ENCODE results near the gene GPR158.

Gene GPR158

DNA sequence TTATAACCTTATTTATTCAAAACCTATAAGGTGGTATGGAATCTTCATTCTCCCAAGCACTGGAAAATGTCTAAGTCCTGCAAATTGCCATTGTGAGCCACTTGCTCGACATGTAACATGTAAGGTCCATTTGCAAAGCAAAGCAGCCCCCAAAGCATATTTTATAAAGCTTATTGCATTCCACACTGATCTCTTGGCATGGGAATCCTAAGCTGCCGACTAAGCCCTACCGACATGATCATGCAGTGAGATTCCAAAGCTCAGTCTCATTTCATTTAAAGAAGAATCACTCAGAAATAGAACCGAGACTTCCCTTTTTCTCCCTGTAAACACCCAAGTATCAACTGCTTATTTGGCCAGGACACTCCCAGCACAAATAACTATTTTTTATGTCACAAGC lies 425.9 kb downstream of the GPR158 start:
- Histone ChIP-seq H3K36me3 (ENCODE audit: low read depth) (no peaks in the 10 kb centered on the region), H3K4me3 (ENCODE audit: severe bottlenecking) (no peak overlapping the region), H3K4me1 (ENCODE audit: insufficient read depth, poor library complexity, severe bottlenecking) (no peaks in the 10 kb centered on the region), H3K9me3 (ENCODE audit: severe bottlenecking) (no peaks in the 10 kb centered on the region), H3K27ac (ENCODE audit: poor library complexity, severe bottlenecking) (no peak overlapping the region), H3K27me3 (ENCODE audit: insufficient read depth, poor library complexity, severe bottlenecking) (peaks cover 25% of the 10 kb centered on the region)
- ATAC-seq (ENCODE audit: low read depth) (no peak), DNase-seq (ENCODE audit: low spot score) (no peak)
- no peak for TF ChIP-seq CTCF (IDR thresholded peaks at IDR 0.05; ENCODE audit: poor library complexity, severe bottlenecking)

GRCh38 chr10:25604591-25604990 lies 429.8 kb downstream of the GPR158 start:
- Histone ChIP-seq H3K27ac (ENCODE audit: poor library complexity, severe bottlenecking) (no peak overlapping the region), H3K4me1 (ENCODE audit: insufficient read depth, poor library complexity, severe bottlenecking) (no peaks in the 10 kb centered on the region), H3K4me3 (ENCODE audit: severe bottlenecking) (no peak overlapping the region), H3K27me3 (ENCODE audit: insufficient read depth, poor library complexity, severe bottlenecking) (peaks cover 23% of the 10 kb centered on the region), H3K9me3 (ENCODE audit: severe bottlenecking) (no peaks in the 10 kb centered on the region), H3K36me3 (ENCODE audit: low read depth) (no peaks in the 10 kb centered on the region)
- ATAC-seq (ENCODE audit: low read depth) (no peak), DNase-seq (ENCODE audit: low spot score) (no peak)
- no peak for TF ChIP-seq CTCF (IDR thresholded peaks at IDR 0.05; ENCODE audit: poor library complexity, severe bottlenecking)

DNA sequence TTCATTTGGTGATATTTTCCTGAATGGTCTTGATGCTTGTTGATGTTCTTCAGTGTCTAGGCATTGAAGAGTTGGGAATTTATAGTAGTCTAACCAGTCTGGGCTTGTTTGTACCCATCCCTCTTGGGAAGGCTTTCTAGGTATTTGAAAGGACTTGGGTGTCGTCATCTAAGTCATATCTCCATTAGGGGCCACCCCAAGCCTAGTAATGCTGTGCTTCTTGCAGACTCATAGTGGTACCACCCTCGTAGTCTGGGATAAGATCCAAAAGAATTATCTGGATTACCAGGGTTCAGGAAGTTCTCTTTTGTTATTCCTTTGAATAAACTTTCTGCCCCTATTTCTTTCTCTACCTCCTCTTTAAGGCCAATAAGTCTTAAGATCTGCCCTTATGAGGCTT lies 439.9 kb downstream of the GPR158 start:
- H3K36me3 ChIP-seq (ENCODE audit: low read depth) = no peaks in the 10 kb centered on the region
- H3K27me3 ChIP-seq (ENCODE audit: insufficient read depth, poor library complexity, severe bottlenecking) = peaks cover 5% of the 10 kb centered on the region
- TF ChIP-seq CTCF (IDR thresholded peaks at IDR 0.05; ENCODE audit: poor library complexity, severe bottlenecking) = no peak
- H3K4me3 ChIP-seq (ENCODE audit: severe bottlenecking) = no peak overlapping the region
- ATAC-seq (ENCODE audit: low read depth) (no peak), DNase-seq (ENCODE audit: low spot score) (no peak)
- no peaks in the 10 kb centered on the region for H3K9me3 ChIP-seq (ENCODE audit: severe bottlenecking)
- H3K27ac ChIP-seq (ENCODE audit: poor library complexity, severe bottlenecking) = no peak overlapping the region
- H3K4me1 ChIP-seq (ENCODE audit: insufficient read depth, poor library complexity, severe bottlenecking) = no peaks in the 10 kb centered on the region

DNA sequence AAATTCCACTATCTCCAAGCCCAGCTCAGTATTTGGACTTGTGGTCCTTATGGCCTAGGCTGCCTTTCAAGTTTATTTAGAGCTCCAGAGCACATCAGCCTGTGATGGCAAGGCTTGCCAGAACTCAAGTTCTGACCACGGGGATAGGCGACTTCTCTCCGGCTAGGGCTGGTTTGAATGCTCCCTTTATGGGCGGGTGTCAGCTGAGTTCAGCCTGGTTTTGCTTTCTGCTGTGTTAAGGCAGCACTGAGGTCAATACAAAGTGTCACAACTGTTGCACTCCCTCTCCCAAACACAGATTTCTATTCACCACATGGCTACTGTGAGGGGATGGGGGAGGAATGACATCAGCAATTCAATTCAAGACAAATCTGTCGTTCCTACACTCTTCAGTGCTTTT lies 441.1 kb downstream of the GPR158 start:
- Histone ChIP-seq H3K4me1 (ENCODE audit: insufficient read depth, poor library complexity, severe bottlenecking) (no peaks in the 10 kb centered on the region), H3K9me3 (ENCODE audit: severe bottlenecking) (no peaks in the 10 kb centered on the region), H3K27me3 (ENCODE audit: insufficient read depth, poor library complexity, severe bottlenecking) (peaks cover 5% of the 10 kb centered on the region), H3K27ac (ENCODE audit: poor library complexity, severe bottlenecking) (no peak overlapping the region), H3K36me3 (ENCODE audit: low read depth) (no peaks in the 10 kb centered on the region), H3K4me3 (ENCODE audit: severe bottlenecking) (no peak overlapping the region)
- no peak for ATAC-seq (ENCODE audit: low read depth)
- no peak for TF ChIP-seq CTCF (IDR thresholded peaks at IDR 0.05; ENCODE audit: poor library complexity, severe bottlenecking)
- DNase-seq (ENCODE audit: low spot score) = no peak

GRCh38 chr10:25616903-25617592 lies 442.2 kb downstream of the GPR158 start:
- DNase-seq (ENCODE audit: low spot score) = no peak
- H3K27me3 ChIP-seq (ENCODE audit: insufficient read depth, poor library complexity, severe bottlenecking) = peaks cover 5% of the 10 kb centered on the region
- no peak overlapping the region for H3K4me3 ChIP-seq (ENCODE audit: severe bottlenecking)
- H3K27ac ChIP-seq (ENCODE audit: poor library complexity, severe bottlenecking) = no peak overlapping the region
- no peaks in the 10 kb centered on the region for H3K36me3 ChIP-seq (ENCODE audit: low read depth)
- no peak for TF ChIP-seq CTCF (IDR thresholded peaks at IDR 0.05; ENCODE audit: poor library complexity, severe bottlenecking)
- ATAC-seq (ENCODE audit: low read depth) = no peak
- no peaks in the 10 kb centered on the region for H3K9me3 ChIP-seq (ENCODE audit: severe bottlenecking)
- no peaks in the 10 kb centered on the region for H3K4me1 ChIP-seq (ENCODE audit: insufficient read depth, poor library complexity, severe bottlenecking)

Data from RWPE2 (cell line).